Suprapubic skin (tissue), 4 donors: Measurements from ENCODE around the gene KIF21B.

ENCODE experiments used
- EP300 ChIP-seq: sonication (generic); formaldehyde crosslinking; IDR thresholded peaks from one replicate; pipeline ENCODE4 v1.6.1; 2017; ENCODE audit warnings: antibody characterized with exemption
- POLR2A ChIP-seq, 2 donors: fragments of 450-650 bp; IDR thresholded peaks; one replicate each; pipeline ENCODE4 v1.6.1; 2017; ENCODE audit warnings: antibody characterized with exemption in 2 of 2, mild to moderate bottlenecking in 2 of 2, moderate library complexity in 2 of 2
- POLR2AphosphoS5 ChIP-seq, 3 donors: sonication (generic); formaldehyde crosslinking; IDR thresholded peaks; one replicate each; pipeline ENCODE4 v1.6.1; 2017; ENCODE audit warnings: antibody characterized with exemption in 3 of 3
- TF ChIP-seq, protein P1 (sequence below), 2 donors: fragments of 200-600 bp in 1 of 2; fragments of 450-650 bp in 1 of 2; sonication (generic) in 1 of 2; IDR thresholded peaks; one replicate each; pipeline ENCODE4 v1.5.1; 2016 to 2019; ENCODE audit warnings: antibody characterized with exemption in 2 of 2, mild to moderate bottlenecking in 1 of 2, moderate library complexity in 1 of 2

DNA sequence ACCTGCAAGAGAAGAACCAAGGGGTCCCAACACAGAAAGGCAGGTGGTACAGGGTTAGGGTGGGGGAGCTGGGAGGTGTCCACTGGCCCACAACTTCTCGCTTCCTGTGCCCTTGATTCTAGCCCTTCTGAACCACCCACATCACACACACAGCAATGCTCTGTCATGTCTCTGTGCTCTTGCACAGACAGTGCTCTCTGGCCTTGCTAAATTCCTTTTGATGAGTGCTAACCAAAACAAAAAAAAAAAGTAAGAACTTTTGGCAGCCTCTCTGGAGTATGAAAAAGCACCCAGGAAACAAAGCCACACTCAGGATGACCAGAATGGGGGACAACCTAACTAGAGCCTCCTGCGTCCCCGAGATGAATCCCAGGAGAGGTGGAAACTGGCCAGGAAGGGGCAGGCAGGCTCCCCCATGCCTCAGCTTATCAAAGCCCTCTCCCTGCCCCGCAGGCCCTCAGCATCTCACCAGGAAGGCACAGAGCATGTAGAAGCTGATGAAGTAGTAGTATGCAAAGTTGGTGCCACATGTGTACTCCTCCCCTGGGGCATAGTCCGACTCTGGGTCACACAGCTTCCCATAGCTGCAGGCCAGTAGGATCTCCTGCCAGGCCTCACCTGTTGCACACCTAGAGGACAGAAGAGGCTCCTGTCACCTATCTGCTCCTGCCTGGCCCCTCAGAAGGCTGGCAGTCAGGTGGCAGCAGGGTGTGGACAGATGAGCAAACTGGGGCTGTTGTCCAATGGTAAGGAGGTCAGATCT is 27.2 kb upstream of the KIF21B start:
- TF ChIP-seq POLR2A (IDR thresholded peaks at IDR 0.05) = no peak
- TF ChIP-seq, protein P1, sequence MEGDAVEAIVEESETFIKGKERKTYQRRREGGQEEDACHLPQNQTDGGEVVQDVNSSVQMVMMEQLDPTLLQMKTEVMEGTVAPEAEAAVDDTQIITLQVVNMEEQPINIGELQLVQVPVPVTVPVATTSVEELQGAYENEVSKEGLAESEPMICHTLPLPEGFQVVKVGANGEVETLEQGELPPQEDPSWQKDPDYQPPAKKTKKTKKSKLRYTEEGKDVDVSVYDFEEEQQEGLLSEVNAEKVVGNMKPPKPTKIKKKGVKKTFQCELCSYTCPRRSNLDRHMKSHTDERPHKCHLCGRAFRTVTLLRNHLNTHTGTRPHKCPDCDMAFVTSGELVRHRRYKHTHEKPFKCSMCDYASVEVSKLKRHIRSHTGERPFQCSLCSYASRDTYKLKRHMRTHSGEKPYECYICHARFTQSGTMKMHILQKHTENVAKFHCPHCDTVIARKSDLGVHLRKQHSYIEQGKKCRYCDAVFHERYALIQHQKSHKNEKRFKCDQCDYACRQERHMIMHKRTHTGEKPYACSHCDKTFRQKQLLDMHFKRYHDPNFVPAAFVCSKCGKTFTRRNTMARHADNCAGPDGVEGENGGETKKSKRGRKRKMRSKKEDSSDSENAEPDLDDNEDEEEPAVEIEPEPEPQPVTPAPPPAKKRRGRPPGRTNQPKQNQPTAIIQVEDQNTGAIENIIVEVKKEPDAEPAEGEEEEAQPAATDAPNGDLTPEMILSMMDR (IDR thresholded peaks at IDR 0.05) = no peak
- TF ChIP-seq POLR2AphosphoS5 (IDR thresholded peaks at IDR 0.05) = no peak
- no peak for TF ChIP-seq EP300
